ENCODE data around the gene HIVEP1. TPM values are rescaled to one million over a fixed set of nuclear protein-coding genes. Genes with fewer than 3 reads are reported as not detected.

Gene HIVEP1
- total and polyA plus RNA-seq, 2 of the 8 experiments (the other 6 are each of a cell fraction or from before 2014, with no cell fraction given): 22.6 to 23.1 TPM

DNA sequence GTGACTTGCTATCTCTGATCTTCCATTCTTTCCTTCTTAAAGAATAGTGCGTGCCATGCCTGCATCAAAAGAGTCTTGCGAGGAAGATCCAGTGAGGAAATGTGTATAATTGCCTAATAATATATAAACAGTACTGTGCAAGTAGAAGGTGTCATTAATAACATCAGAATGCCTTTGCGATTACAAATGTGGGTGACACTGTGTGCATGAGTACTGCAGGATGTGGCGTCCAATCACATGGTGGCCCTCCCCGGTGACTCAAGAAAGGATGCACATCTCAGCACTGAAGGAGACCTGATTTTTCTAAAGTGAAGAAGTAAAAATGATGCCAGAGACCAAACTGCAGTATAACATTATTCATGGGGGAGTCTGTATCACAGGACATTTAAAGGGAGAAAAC, 170.6 kb downstream of the HIVEP1 start:
- Histone ChIP-seq H2AK5ac (ENCODE audit: low read depth, low read length) (no peak overlapping the region), H3K4me2 (ENCODE audit: insufficient read depth in 1 of 2, low read depth in 2 of 2, low read length in 2 of 2) (no peak overlapping the region), H3K4me1 (replicated peaks in 1 of 4; ENCODE audit: control insufficient read depth in 3 of 4, insufficient read depth in 4 of 4, low read length in 3 of 4) (no peaks in the 10 kb centered on the region), H4K91ac (replicated peaks; ENCODE audit: insufficient read length, low read length) (no peak overlapping the region), H4K8ac (ENCODE audit: extremely low read depth, insufficient read depth, low read length) (no peak overlapping the region), H3K79me1 (ENCODE audit: low read depth, low read length) (no peaks in the 10 kb centered on the region), H3K9me3 (ENCODE audit: insufficient read depth in 2 of 2, low read depth in 1 of 2, low read length in 1 of 2) (no peaks in the 10 kb centered on the region), H3K79me2 (ENCODE audit: control insufficient read depth in 1 of 2, insufficient read depth in 2 of 2, low read length in 2 of 2) (no peaks in the 10 kb centered on the region), H3K36me3 (ENCODE audit: control insufficient read depth in 2 of 4, insufficient read depth in 4 of 4, low read length in 3 of 4) (no peaks in the 10 kb centered on the region), H3K56ac (replicated peaks; ENCODE audit: insufficient read length, low read depth, low read length) (no peak overlapping the region), H3K23ac (ENCODE audit: insufficient read length) (no peak overlapping the region), H2BK20ac (ENCODE audit: low read length) (no peak overlapping the region), H4K5ac (ENCODE audit: insufficient read length, low read depth, low read length) (no peak overlapping the region), H2BK120ac (replicated peaks; ENCODE audit: low read depth, low read length) (no peak overlapping the region), H2BK15ac (ENCODE audit: low read length) (no peak overlapping the region), H3K27ac (ENCODE audit: low read depth, low read length) (no peak overlapping the region), H3K23me2 (ENCODE audit: low read depth, low read length) (no peaks in the 10 kb centered on the region), H4K20me1 (replicated peaks in 1 of 2; ENCODE audit: control insufficient read depth in 1 of 2, insufficient read depth in 2 of 2, low read length in 2 of 2) (no peaks in the 10 kb centered on the region), H3K27me3 (replicated peaks in 1 of 4; ENCODE audit: control insufficient read depth in 3 of 4, extremely low read depth in 1 of 4, insufficient read depth in 3 of 4, low read length in 3 of 4) (no peaks in the 10 kb centered on the region), H3K4ac (replicated peaks; ENCODE audit: insufficient read length, low read depth, low read length) (no peak overlapping the region), H2BK5ac (ENCODE audit: low read depth, low read length) (no peak overlapping the region), H2AFZ (ENCODE audit: low read length) (no peak overlapping the region), H3K4me3 (ENCODE audit: extremely low read depth in 1 of 4, insufficient read depth in 2 of 4, low read depth in 3 of 4, low read length in 4 of 4) (no peak overlapping the region), H3K9ac (replicated peaks in 1 of 4; ENCODE audit: extremely low read depth in 1 of 4, low read depth in 3 of 4, low read length in 3 of 4) (no peak overlapping the region), H2BK12ac (ENCODE audit: low read depth, low read length) (no peak overlapping the region), H3K14ac (ENCODE audit: insufficient read length) (no peak overlapping the region), H3K18ac (ENCODE audit: extremely low read depth, low read length) (no peak overlapping the region)
- ChIA-PET POLR2A (ENCODE audit: partially characterized antibody) (no interaction called here), CTCF (ENCODE audit: partially characterized antibody) (interaction anchor here (1.9 kb wide), 1 partner anchor 105 kb away, joined by 3 read pairs; no protein-coding TSS in a partner anchor)
- no peak for FAIRE-seq
- DNase-seq (ENCODE audit: low read depth in 1 of 2, low spot score in 2 of 2): no peak
- TF ChIP-seq YY1 (IDR thresholded peaks at IDR 0.05; ENCODE audit: low read depth, low read length) (no peak), TEAD4 (IDR thresholded peaks at IDR 0.05; ENCODE audit: low read depth, low read length) (no peak), ASH2L (IDR thresholded peaks at IDR 0.05; ENCODE audit: low read length) (no peak), CBX5 (IDR thresholded peaks at IDR 0.05; ENCODE audit: low read depth, low read length) (no peak), GTF2F1 (IDR thresholded peaks at IDR 0.05; ENCODE audit: borderline replicate concordance, low read depth, low read length) (no peak), RBBP5 (IDR thresholded peaks at IDR 0.05; ENCODE audit: borderline replicate concordance, low read depth, low read length) (no peak), GABPA (IDR thresholded peaks at IDR 0.05; ENCODE audit: borderline replicate concordance, insufficient read depth, low read length) (no peak)
- TF ChIP-seq, protein P1, sequence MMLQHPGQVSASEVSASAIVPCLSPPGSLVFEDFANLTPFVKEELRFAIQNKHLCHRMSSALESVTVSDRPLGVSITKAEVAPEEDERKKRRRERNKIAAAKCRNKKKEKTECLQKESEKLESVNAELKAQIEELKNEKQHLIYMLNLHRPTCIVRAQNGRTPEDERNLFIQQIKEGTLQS (IDR thresholded peaks at IDR 0.05; ENCODE audit: insufficient read depth, low read depth, low read length): no peak
- 84% methylated on average over 5 of the region's 5 CpGs; no CpG with 5 or more reads in 1 of the 2 experiments for WGBS, 2 experiments (ENCODE audit: extremely low coverage in 1 of 2, insufficient coverage in 1 of 2, insufficient read length in 1 of 2, insufficient replicate concordance in 2 of 2, low coverage in 1 of 2, low lambda C conversion rate in 2 of 2, missing lambda C conversion rate in 1 of 2)
